HG02938 (cell line): ENCODE results near the gene PILRA.
"Not testable (repeated sequence)": the region's sequence is repeated elsewhere in the genome, so short reads cannot be mapped to it uniquely, and the experiment has no call there.

Experiments used
- ATAC-seq: cut with Tn5 transposase; IDR thresholded peaks from one replicate; pipeline ENCODE4 v1.9.1; 2021; ENCODE audit warnings: mild to moderate bottlenecking, moderate library complexity; ENCODE audit not compliant: unreplicated experiment

Gene PILRA

GRCh38 chr7:100432621-100433275, 59.5 kb downstream of the PILRA start:
- ATAC-seq, result no peak

DNA sequence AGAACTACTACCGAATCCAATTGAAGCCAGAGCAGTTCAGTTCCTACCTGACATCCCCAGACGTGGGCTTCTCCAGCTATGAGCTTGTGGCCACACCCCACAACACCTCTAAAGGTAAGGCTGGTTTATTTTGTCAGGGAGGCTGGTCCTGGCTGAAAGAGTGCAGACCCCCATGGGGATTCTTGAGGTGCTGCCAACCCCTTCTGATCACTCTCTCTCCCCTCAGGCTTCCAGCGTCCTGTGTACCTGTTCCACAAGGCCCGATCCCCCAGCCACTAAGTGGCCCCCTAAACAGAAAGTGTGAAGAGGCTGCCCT, 59.9 kb downstream of the PILRA start:
- ATAC-seq, result no peak

- no peak for ATAC-seq
Measured at GRCh38 chr7:100433592-100434296, 60.5 kb downstream of the PILRA start.

GRCh38 chr7:100434297-100435144, 61.2 kb downstream of the PILRA start:
- no peak for ATAC-seq

- ATAC-seq, result peak; percentile 27
Measured at GRCh38 chr7:100435401-100436304, 62.4 kb downstream of the PILRA start.

- no peak for ATAC-seq
Measured at GRCh38 chr7:100437150-100438100, 64.1 kb downstream of the PILRA start.

DNA sequence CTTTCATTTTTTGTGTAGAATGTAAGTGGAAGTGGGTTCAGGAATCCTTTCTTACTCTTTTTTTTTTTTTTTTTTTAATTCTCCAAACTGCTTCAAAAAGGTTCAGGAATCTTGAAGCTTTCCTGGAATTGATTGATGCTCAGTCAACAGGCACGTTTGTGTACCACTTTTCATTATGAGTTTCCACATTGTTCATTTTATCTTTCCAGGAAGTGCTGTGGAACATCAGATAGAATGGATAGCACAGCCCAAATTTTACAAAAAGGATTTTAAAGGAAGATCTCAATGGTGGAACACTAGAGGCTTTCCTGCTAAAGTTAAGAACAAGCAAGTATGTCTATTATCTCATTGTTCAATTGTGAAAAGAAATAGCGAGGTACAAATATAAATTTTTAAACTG, 64.9 kb downstream of the PILRA start:
- ATAC-seq, result no peak

GRCh38 chr7:100438731-100439130, 65.4 kb downstream of the PILRA start:
- ATAC-seq, result not testable (repeated sequence)

DNA sequence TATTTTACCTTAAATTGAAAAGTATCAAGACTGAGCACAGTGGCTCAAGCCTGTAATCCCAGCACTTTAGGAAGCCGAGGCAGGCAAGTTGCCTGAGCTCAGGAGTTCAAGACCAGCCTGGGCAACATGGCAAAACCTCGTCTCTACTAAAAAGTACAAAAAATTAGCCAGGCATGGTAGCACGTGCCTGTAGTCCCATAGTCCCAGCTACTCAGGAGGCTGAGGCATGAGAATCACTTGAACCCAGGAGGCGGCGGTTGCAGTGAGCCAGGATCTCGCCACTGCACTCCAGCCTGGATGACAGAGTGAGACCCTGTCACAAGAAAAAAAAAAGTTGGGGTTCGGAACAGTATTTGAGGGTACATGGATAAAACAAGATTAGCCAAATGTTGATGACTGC, 66.0 kb downstream of the PILRA start:
- ATAC-seq, result not testable (repeated sequence)

- ATAC-seq, result no peak
Measured at GRCh38 chr7:100441641-100442535, 68.6 kb downstream of the PILRA start.

- no peak for ATAC-seq
Measured at GRCh38 chr7:100443096-100443840, 70.0 kb downstream of the PILRA start.

DNA sequence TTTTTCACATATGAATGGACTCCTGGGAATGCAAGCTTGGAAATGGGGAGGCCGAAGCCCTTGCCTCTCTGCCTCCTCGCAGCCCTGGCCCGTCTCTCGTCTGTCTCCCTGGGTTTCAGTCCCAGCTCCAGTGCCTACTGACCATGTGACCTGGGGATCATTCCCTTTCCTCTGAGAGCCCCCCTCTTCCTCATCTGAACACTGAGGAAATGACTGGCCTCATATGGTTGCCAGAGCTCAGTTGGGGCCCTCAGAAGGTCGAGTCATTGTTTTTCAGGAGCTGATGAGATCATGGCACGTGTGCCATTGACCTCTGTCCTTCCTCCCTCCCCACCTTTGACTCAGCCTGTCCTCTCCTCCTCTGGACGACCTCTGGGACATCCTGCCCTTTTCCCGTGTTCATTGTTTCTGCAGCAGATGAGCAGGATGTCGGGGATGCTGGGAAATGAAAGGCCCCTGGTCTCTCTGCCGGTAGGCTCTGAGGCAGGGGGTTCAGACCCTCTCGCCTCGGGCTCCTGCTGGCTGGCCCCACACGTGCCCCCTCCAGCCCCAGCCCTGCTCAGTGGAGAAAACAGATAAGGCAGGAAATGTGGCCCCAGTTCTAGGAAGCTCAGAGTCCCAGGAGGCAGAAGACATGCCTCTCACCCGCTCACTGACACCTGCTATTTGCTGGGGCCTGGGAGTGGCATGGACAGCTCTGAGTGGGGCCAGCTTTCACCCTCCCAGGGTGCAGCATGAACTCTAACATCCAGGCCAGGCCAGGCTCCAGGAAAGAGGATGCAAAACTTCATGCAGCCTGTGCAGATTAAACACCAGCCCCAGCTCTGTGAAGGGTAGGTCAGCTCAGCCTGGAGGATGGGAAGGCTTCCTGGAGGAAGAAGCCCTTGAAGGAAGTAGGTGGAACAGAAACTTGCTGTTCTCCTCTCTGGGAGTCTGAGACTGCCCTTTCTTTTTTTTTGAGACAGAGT, 71.3 kb downstream of the PILRA start:
- no peak for ATAC-seq

DNA sequence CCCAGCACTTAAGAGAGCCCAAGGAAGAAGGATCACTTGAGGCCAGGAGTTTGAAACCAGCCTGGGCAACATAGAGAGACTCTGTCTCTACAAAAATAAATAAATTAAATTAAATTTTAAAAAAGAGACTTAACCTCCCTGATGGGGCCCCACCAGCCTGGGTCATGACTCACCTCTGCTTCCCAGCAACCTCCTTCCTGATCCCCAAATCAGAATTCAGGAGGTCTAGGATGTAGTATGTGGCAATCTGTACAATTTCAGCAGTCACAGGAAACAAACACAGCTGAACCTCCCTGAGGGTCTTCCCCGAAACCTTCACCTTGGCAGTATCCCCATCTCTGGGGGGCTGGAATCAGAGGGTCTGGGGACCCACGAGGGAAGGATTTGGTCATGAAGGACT, 72.8 kb downstream of the PILRA start:
- ATAC-seq, result no peak

- not testable (repeated sequence) for ATAC-seq
Measured at GRCh38 chr7:100447363-100447762, 74.1 kb downstream of the PILRA start.

- no peak for ATAC-seq
Measured at GRCh38 chr7:100449190-100449795, 76.0 kb downstream of the PILRA start.
